GM13976 (cell line): ENCODE results near the gene SCRN3.
"Not testable (repeated sequence)": the region's sequence is repeated elsewhere in the genome, so short reads cannot be mapped to it uniquely, and the experiment has no call there.

ENCODE experiments used
- DNase-seq: peaks from one replicate; pipeline ENCODE4 v3.0.0; 2012; ENCODE audit warnings: low spot score
- in situ Hi-C: fragments of 300-500 bp; cut with MboI; formaldehyde crosslinking; loops from one replicate; pipeline ENCODE4 v1.12.0; 2022; ENCODE audit warnings: low sequenced_read_pairs, mixed read lengths, inconsistent platforms; ENCODE audit not compliant: unreplicated experiment
- TF ChIP-seq, protein P1 (sequence below): IDR thresholded peaks from 2 replicates; pipeline ENCODE4 v1.5.1; 2012; ENCODE audit warnings: borderline replicate concordance, mild to moderate bottlenecking; ENCODE audit not compliant: insufficient read depth; ENCODE audit errors: extremely low read depth, missing control alignments, control extremely low read depth

SCRN3 gene

DNA sequence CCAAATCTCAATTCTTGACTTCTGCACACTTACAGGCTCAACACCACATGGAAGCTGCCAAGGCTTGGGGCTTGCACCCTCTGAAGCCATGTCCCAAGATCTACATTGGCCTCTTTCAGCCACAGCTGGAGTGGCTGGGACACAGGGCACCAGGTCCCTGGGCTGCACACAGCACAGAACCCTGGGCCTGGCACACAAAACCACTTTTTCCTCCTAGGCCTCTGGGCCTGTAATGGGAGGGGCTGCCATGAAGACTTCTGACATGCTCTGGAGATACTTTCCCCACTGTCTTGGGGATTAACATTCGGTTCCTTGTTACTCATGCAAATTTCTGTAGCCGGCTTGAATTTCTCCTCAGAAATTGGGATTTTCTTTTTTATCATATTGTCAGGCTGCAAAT is 30.9 kb upstream of the SCRN3 start:
- DNase-seq, result no peak
- TF ChIP-seq, protein P1, sequence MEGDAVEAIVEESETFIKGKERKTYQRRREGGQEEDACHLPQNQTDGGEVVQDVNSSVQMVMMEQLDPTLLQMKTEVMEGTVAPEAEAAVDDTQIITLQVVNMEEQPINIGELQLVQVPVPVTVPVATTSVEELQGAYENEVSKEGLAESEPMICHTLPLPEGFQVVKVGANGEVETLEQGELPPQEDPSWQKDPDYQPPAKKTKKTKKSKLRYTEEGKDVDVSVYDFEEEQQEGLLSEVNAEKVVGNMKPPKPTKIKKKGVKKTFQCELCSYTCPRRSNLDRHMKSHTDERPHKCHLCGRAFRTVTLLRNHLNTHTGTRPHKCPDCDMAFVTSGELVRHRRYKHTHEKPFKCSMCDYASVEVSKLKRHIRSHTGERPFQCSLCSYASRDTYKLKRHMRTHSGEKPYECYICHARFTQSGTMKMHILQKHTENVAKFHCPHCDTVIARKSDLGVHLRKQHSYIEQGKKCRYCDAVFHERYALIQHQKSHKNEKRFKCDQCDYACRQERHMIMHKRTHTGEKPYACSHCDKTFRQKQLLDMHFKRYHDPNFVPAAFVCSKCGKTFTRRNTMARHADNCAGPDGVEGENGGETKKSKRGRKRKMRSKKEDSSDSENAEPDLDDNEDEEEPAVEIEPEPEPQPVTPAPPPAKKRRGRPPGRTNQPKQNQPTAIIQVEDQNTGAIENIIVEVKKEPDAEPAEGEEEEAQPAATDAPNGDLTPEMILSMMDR, result no peak
- in situ Hi-C loops, result no loop called here

DNA sequence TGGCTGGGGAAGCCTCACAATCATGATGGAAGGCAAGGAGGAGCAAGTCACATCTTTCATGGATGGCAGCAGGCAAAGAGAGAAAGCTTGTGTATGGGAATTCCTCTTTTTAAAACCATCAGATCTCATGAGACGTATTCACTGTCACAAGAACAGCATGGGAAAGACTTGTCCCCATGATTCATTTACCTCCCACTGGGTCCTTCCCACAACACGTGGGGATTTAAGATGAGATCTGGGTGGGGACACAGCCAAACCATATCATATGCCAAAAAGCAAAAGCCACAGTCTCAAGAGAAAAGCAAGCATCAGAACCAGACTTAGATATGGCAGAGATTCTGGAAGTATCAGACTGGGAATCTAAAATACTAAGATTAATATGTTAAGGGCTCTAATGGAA is 30.0 kb upstream of the SCRN3 start:
- no peak for DNase-seq
- in situ Hi-C loops, result no loop called here
- TF ChIP-seq, protein P1, result no peak

DNA sequence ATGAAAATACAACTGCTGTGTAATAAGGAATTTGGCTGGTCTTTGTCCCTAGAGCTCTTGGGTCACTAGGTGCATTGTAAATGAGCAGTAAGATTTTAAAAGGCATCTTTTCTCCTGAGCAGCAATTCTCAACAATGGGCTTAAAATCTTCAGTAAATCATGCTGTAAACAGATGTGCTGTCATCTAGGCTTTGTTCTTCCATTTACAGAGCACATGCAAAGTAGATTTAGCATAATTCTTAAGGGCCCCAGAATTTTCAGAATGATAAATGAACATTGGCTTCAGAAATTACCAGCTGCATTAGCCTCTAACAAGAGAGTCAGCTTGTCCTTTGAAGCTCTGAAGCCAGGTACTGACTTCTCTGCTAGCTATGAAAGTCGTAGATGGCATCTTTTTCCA is 26.8 kb upstream of the SCRN3 start:
- DNase-seq, result no peak
- in situ Hi-C loops, result no loop called here
- TF ChIP-seq, protein P1, result no peak

DNA sequence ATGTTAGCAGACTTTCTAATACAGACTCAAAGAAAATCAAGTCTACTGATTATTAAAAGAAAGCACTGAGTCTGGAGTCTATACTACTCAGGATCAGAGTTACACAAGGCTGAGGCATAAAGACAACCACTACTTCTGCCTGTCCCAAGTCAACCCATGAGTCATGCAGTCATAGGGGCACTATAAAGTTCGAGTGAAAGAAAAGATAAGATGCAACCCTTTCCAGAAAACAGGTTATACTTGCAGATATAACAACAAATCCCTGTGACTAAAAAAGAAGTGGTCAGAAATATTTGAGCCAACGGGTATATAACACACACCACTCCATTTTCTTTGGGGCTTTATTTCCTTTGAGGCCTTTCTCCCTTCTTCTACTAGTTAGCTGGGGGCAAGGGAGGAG is 18.6 kb upstream of the SCRN3 start:
- TF ChIP-seq, protein P1, result no peak
- in situ Hi-C loops, result no loop called here
- DNase-seq, result no peak

DNA sequence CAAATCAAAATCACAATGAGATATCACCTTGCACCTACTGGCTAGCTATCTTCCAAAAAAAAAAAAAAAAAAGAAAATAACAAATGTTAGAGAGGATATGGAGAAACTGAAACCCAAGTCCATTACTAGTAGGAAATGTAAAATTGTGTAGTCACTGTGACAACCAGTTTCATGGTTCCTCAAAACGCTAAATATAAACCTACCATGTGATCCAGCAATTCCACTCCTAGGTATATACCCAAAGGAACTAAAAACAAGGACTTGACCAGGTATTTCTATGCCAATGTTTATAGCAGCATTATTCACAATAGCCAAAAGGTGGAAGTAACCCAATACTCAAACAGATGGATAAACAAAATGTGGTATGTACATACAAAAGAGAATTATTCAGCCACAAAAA is 11.7 kb upstream of the SCRN3 start:
- in situ Hi-C loops, result no loop called here
- TF ChIP-seq, protein P1, result no peak

DNA sequence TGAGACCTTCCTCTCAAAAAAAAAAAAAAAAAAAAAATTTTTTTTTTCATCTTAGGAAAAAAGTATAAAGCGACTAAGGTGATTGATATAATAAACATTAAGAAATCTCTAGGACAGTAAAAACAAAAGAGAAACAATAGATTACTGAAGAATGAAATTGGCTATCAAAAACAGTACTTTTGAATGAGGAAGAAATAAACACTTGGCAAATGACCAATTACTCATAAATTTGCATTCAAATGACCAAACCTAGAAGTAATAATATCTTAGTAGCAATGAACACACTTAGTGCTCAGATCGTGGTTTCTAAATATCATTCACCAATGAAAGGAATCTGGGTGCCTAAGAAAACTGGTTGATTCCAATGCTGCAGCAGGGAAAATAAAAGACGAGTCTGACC is 10.3 kb upstream of the SCRN3 start:
- in situ Hi-C loops, result no loop called here
- no peak for DNase-seq
- TF ChIP-seq, protein P1, result no peak

More for the DNA sequence above, 11.7 kb upstream of the SCRN3 start:
- no peak for DNase-seq

DNA sequence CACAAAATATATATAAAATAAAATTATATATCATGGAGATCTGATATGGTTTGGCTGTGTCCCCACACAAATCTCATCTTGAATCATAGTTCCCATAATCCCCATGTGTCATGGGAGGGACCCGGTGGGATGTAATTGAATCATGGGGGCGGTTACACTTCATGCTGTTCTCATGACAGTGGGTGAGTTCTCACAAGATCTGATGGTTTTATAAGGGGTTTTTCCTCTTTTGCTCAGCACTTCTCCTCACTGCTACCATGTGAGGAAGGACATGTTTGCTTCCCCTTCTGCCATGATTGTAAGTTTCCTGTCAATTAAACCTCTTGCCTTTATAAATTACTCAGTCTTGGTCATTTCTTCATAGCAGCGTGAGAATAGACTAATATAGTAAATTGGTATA is 6.8 kb upstream of the SCRN3 start:
- in situ Hi-C loops, DNase-seq: not testable (repeated sequence)
